Activated CD4-positive, alpha-beta memory T cell treated with anti-CD3 and anti-CD28 coated beads for 36 hours (primary cell): Measurements from ENCODE around the gene GPRC5A. TPM values are rescaled to one million over a fixed set of nuclear protein-coding genes. Genes with fewer than 3 reads are reported as not detected.

ENCODE experiments used
- CTCF ChIA-PET: fragments of 350-600 bp; sonication (Branson Sonifier 250); formaldehyde crosslinking; loops from one replicate; lab custom pipeline; 2021; ENCODE audit warnings: antibody characterized with exemption, inconsistent platforms; lab: Charles Lee
- POLR2A ChIA-PET: fragments of 350-600 bp; sonication (Branson Sonifier 250); formaldehyde crosslinking; loops from one replicate; lab custom pipeline; 2021; ENCODE audit warnings: antibody characterized with exemption; lab: Charles Lee
- DNase-seq: peaks from one replicate; pipeline ENCODE4 v3.0.0-alpha.2; 2020
- H3K27ac Mint-ChIP-seq: one replicate; pipeline ENCODE4 v1.8.0; 2021; ENCODE audit warnings: mixed read lengths
- H3K27me3 Mint-ChIP-seq: one replicate; pipeline ENCODE4 v1.8.0; 2021; ENCODE audit warnings: mixed read lengths
- H3K36me3 Mint-ChIP-seq: one replicate; pipeline ENCODE4 v1.8.0; 2021; ENCODE audit warnings: mixed read lengths
- H3K4me1 Mint-ChIP-seq: one replicate; pipeline ENCODE4 v1.8.0; 2021; ENCODE audit warnings: low read depth, mixed read lengths
- H3K4me3 Mint-ChIP-seq: one replicate; pipeline ENCODE4 v1.8.0; 2021; ENCODE audit warnings: mild to moderate bottlenecking, mixed read lengths
- H3K9me3 Mint-ChIP-seq: one replicate; pipeline ENCODE4 v1.8.0; 2021; ENCODE audit warnings: mixed read lengths
- intact Hi-C: fragments of 100-400 bp; cut with micrococcal nuclease; formaldehyde crosslinking; loops from one replicate; pipeline ENCODE4 v1.15.1; 2023
- total RNA-seq, 2 experiments: library from RNA; stranded (reverse); gene quantifications; one replicate each; pipeline ENCODE4 v1.2.3, GENCODE V29; 2021

GPRC5A gene
- total RNA-seq, 2 experiments from 2014 or later = 0.07 to 0.10 TPM

DNA sequence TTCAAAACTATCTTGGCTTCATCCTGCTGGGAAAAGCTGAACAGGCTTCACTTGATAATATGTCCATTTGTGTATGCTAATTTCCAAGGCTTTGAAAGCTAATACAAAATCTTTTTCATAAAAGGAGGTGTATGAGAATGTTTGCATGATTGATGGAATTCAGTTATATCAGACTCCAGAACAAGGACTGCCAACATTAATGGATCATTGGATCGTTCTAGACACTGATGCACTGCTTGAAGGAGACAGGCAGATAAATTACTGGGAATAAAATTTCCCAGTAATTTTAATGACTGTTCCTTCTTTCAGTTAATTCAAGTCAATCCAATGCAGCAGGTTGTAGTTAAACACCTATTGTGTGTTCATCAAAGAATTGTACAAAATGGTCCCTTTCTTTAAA, 60.1 kb downstream of the GPRC5A start:
- no peaks in the 10 kb centered on the region for H3K36me3 Mint-ChIP-seq
- H3K9me3 Mint-ChIP-seq = no peaks in the 10 kb centered on the region
- peaks cover 3% of the 10 kb centered on the region for H3K4me1 Mint-ChIP-seq
- intact Hi-C loops = no loop called here
- DNase-seq = no peak
- ChIA-PET POLR2A (interaction anchor here (0.7 kb wide), 1 partner anchor 129 kb away, joined by 4 read pairs; no protein-coding TSS in a partner anchor), CTCF (no interaction called here)
- no peak overlapping the region for H3K4me3 Mint-ChIP-seq
- H3K27me3 Mint-ChIP-seq = no peaks in the 10 kb centered on the region
- no peak overlapping the region for H3K27ac Mint-ChIP-seq

DNA sequence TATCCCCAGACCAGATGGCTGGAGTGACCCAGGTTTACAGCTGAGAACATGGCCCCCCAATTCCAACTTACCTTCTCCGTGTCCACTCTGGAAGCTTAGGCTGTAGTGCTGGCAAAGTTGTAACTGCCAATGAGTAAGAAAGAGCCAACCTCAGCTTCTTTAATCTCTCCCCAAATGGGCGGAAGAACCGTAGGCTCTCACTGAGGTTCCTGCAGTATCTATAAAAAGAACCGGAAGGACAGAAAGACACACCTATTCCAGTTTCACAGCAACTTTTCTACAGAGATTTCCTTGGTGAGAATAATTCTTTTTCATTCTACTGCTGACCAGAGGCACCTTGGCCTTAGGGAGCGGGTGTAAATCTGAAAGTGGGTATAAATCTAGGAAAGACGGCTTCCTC, 60.7 kb downstream of the GPRC5A start, which contains the start of gene GPRC5D:
Gene GPRC5D (minus strand): TSS at position 135 of the 400 bp plus-strand sequence. CDS start 1,786 bp downstream, outside the sequence.
- Mint-ChIP-seq H3K9me3 (no peaks in the 10 kb centered on the region), H3K27me3 (no peaks in the 10 kb centered on the region), H3K4me3 (no peak within 1 kb of the TSS), H3K36me3 (no peaks in the 10 kb centered on the region), H3K4me1 (peaks cover 3% of the 10 kb centered on the region), H3K27ac (no peak within 1 kb of the TSS)
- ChIA-PET CTCF (no interaction called here), POLR2A (interaction anchor here (0.7 kb wide), 1 partner anchor 129 kb away, joined by 4 read pairs; no protein-coding TSS in a partner anchor)
- DNase-seq = no peak
- intact Hi-C loops = no loop called here

DNA sequence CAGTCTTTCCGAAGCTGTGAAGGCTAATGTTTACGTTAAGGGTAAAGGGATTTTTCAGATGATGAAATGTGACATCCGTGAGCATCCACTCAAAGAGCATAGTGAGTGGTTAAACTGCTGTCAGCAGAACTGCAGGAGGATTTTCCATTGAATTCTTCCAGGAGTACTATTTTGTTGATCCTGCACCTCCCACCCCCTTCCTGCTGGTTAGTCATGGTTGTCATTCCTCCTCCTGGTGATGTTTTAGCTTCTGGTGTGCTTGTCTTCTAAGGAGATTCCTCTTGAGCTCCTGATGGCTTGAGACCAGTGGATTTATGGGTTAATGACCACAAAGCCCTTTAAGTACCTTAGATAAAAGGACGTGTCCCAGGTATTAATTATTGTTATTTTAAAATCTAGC, 63.0 kb downstream of the GPRC5A start:
- no peaks in the 10 kb centered on the region for H3K4me1 Mint-ChIP-seq
- H3K27ac Mint-ChIP-seq = no peak overlapping the region
- H3K9me3 Mint-ChIP-seq = no peaks in the 10 kb centered on the region
- H3K27me3 Mint-ChIP-seq = peaks cover 3% of the 10 kb centered on the region
- no peak for DNase-seq
- no peaks in the 10 kb centered on the region for H3K36me3 Mint-ChIP-seq
- POLR2A ChIA-PET = no interaction called here
- CTCF ChIA-PET = interaction anchor here (0.7 to 0.8 kb wide), 2 partner anchors 301 to 627 kb away, joined by 3 read pairs; no protein-coding TSS in a partner anchor
- intact Hi-C loops = no loop called here
- H3K4me3 Mint-ChIP-seq = no peak overlapping the region

DNA sequence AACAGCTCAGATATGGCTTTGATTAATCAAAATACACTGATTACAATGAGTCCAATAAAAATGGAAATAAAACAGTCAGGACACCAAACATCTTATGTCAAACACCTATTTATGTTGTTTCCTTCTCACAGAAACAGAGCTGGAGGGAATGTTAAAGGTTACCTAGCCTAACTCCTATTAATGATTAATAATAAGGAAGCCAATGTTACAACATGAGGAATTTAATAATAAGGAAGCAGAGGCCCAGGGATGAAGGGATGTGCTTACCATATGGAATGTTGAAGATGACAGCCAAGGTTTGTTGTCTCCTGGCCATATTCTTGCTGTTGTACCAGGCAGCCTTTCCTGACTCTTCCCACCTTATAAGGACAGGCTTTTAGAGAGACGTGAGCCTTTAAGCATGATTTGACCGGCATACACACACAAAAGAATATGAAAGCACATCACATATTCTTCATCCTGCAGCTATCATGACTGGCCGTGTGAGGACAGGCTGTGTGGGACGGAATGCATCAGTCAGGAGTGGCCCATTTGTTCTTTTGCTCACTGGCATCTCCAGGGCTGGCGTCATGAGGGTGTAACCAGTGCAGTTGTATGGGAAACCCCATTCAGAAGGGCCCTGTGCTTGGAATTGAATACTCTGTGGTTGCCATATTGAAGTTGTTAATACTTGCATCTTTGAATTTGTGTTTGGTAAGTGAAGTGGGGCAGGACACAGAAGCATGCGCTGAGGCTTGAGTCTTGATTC, 63.7 kb downstream of the GPRC5A start:
- Mint-ChIP-seq H3K9me3 (no peaks in the 10 kb centered on the region), H3K27me3 (peaks cover 3% of the 10 kb centered on the region), H3K27ac (no peak overlapping the region), H3K4me1 (no peaks in the 10 kb centered on the region), H3K4me3 (no peak overlapping the region), H3K36me3 (no peaks in the 10 kb centered on the region)
- CTCF ChIA-PET = interaction anchor here (0.8 kb wide), 1 partner anchor 300 kb away, joined by 3 read pairs; no protein-coding TSS in a partner anchor
- DNase-seq = no peak
- intact Hi-C loops = no loop called here
- POLR2A ChIA-PET = no interaction called here

DNA sequence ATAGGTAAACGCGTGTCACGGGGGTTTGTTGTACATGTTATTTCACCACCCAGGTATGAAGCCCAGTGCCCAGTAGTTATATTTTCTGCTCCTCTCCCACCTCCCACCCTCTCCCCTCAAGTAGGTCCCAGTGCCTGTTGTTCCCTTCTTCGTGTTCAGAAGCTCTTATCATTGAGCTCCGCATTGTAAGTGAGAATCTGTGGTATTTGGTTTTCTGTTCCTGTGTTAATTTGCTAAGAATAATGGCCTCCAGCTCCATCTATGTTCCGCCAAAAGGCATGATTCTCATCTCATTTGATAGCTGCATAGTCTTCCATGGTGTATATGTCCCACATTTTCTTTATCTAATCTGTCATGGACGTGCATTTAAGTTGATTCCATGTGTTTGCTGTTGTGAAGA, 67.5 kb downstream of the GPRC5A start:
- Mint-ChIP-seq H3K4me3 (no peak overlapping the region), H3K9me3 (no peaks in the 10 kb centered on the region), H3K27ac (no peak overlapping the region), H3K36me3 (no peaks in the 10 kb centered on the region), H3K27me3 (peaks cover 7% of the 10 kb centered on the region), H3K4me1 (no peaks in the 10 kb centered on the region)
- no peak for DNase-seq
- intact Hi-C loops = no loop called here
- ChIA-PET POLR2A (no interaction called here), CTCF (no interaction called here)

DNA sequence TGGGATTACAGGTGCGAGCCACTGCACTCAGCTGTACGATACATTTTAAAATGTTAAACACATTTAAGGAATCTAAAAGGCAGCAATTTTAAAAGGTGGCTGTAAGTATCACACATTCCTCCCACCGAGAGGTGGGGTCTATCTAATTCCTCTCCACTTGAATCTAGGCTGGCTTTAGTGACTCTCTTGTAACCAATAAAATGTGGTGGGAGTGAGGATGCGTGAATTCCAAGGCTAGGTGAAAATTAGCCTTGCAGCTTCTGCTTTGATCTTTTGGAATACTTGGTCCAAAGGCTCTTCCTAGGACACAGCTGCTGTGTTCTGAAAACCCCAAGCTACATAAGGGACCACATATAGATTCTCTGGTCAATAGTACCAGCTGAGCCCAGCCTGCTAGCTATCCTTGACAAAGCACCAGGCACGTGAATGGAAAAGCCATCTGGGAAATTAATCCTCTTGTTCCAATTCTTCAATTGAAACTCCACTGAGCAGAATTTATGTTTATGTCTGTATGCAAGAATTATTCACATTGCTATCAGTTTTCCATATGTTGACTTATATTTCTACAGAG, 69.4 kb downstream of the GPRC5A start:
- no peaks in the 10 kb centered on the region for H3K36me3 Mint-ChIP-seq
- no peak for DNase-seq
- H3K9me3 Mint-ChIP-seq = no peaks in the 10 kb centered on the region
- H3K4me1 Mint-ChIP-seq = no peaks in the 10 kb centered on the region
- no peak overlapping the region for H3K4me3 Mint-ChIP-seq
- intact Hi-C loops = no loop called here
- H3K27me3 Mint-ChIP-seq = peaks cover 7% of the 10 kb centered on the region
- H3K27ac Mint-ChIP-seq = no peak overlapping the region
- POLR2A ChIA-PET = no interaction called here
- CTCF ChIA-PET = interaction anchor here (1.1 kb wide), 1 partner anchor 44 kb away, joined by 4 read pairs; no protein-coding TSS in a partner anchor

DNA sequence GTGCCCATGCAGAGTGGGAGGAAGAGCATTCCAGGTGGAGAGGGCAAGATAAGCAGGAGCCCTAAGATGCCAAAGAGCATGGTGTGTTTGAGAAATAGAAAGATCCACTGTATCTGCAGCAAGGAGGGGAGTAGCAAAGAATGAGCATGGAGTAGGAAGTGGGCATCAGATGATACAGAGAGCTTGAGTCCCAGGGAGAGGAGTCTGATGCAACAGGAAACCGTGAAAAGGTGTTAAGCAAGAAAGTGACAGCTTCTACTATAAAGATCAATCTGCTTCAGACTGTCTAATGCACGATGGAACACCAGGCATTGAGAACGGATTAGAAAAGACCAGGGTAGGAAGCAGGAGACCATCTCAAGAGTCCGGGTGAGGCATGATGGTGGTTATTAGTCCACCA, 72.9 kb downstream of the GPRC5A start:
- Mint-ChIP-seq H3K4me1 (no peaks in the 10 kb centered on the region), H3K4me3 (no peak overlapping the region), H3K36me3 (no peaks in the 10 kb centered on the region), H3K9me3 (no peaks in the 10 kb centered on the region), H3K27me3 (peaks cover 4% of the 10 kb centered on the region), H3K27ac (no peak overlapping the region)
- DNase-seq = no peak
- POLR2A ChIA-PET = no interaction called here
- intact Hi-C loops = no loop called here
- CTCF ChIA-PET = interaction anchor here (1.1 kb wide), 1 partner anchor 80 kb away, joined by 3 read pairs; the partner anchor contains the start of gene FAM234B

DNA sequence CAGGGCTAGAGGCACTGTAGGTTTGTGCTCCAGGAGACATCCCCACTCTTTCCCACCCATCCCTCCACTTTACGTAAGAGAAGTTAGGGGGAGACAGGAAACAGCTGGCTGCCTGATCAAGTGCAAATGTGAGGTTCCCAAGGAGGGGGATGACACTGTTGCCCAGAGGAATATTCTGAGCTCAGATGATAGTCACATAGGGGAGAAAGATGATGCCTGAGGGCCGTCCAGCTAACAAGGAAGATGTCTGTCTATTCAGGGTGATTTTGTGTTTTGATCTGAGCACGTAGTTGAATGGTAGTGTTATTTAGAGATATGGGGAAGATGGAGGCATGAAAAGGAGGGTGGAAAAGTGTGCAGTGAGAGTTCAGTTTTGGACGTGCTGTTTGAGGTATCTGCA, 74.5 kb downstream of the GPRC5A start:
- H3K36me3 Mint-ChIP-seq = no peaks in the 10 kb centered on the region
- peaks cover 4% of the 10 kb centered on the region for H3K27me3 Mint-ChIP-seq
- CTCF ChIA-PET = no interaction called here
- H3K4me3 Mint-ChIP-seq = no peak overlapping the region
- intact Hi-C loops = no loop called here
- no peaks in the 10 kb centered on the region for H3K4me1 Mint-ChIP-seq
- POLR2A ChIA-PET = no interaction called here
- H3K9me3 Mint-ChIP-seq = no peaks in the 10 kb centered on the region
- H3K27ac Mint-ChIP-seq = no peak overlapping the region
- DNase-seq = no peak

Other genes starting within 250 kb of the GPRC5A start
- gene GPR19, start 195.4 kb upstream of the GPRC5A start, total RNA-seq = 10 to 100 TPM; 23.1 to 24.5 TPM
- 10 to 100 TPM; 52.4 to 52.8 TPM for gene CDKN1B, start 174.2 kb upstream of the GPRC5A start, total RNA-seq
- gene APOLD1, start 105.9 kb upstream of the GPRC5A start, total RNA-seq = 1 to 10 TPM; 3.4 to 4.4 TPM
- gene DDX47, start 78.2 kb upstream of the GPRC5A start, total RNA-seq = 10 to 100 TPM; 75.2 to 75.3 TPM
- under 1 TPM in 1 of 2 experiments, not detected in 1; 0.46 TPM for gene GPRC5D, start 60.6 kb downstream of the GPRC5A start, total RNA-seq
- gene HEBP1, start 108.7 kb downstream of the GPRC5A start, total RNA-seq = 10 to 100 TPM; 20.5 to 22.4 TPM
- 1 to 10 TPM; 6.8 TPM for gene FAM234B, start 152.8 kb downstream of the GPRC5A start, total RNA-seq
- not detected for gene GSG1, start 212.1 kb downstream of the GPRC5A start, total RNA-seq